Loucy (cell line): Measurements from ENCODE around the gene C12orf43.

ENCODE experiments used
- H2AFZ ChIP-seq: fragments of 200-600 bp; sonication (generic); 2 replicates; pipeline ENCODE4 v1.6.0; 2016; ENCODE audit warnings: antibody characterized with exemption, mild to moderate bottlenecking, low read length, moderate library complexity
- H3F3A ChIP-seq: fragments of 200-600 bp; 2 replicates; pipeline ENCODE4 v1.6.0; 2016; ENCODE audit warnings: antibody characterized with exemption, low read depth, mild to moderate bottlenecking
- H3K27me3 ChIP-seq: fragments of 200-600 bp; sonication (generic); 2 replicates; pipeline ENCODE4 v1.6.1; 2014; ENCODE audit warnings: low read length, mild to moderate bottlenecking; ENCODE audit not compliant: insufficient read depth, poor library complexity, severe bottlenecking
- H3K36me3 ChIP-seq: fragments of 200-600 bp; sonication (generic); 2 replicates; pipeline ENCODE4 v1.6.1; 2016; ENCODE audit warnings: low read length; ENCODE audit not compliant: insufficient read depth
- H3K4me1 ChIP-seq: fragments of 200-600 bp; sonication (generic); 2 replicates; pipeline ENCODE4 v1.5.1; 2014; ENCODE audit warnings: low read length, mild to moderate bottlenecking; ENCODE audit not compliant: insufficient read depth, poor library complexity, severe bottlenecking
- H3K4me2 ChIP-seq: fragments of 200-600 bp; sonication (generic); 2 replicates; pipeline ENCODE4 v1.6.0; 2014; ENCODE audit warnings: antibody characterized with exemption, low read length, low read depth, mild to moderate bottlenecking; ENCODE audit not compliant: poor library complexity, severe bottlenecking
- H3K4me3 ChIP-seq: fragments of 200-600 bp; sonication (generic); 2 replicates; pipeline ENCODE4 v1.5.1; 2014; ENCODE audit warnings: low read length, mild to moderate bottlenecking, mixed read lengths; ENCODE audit not compliant: poor library complexity, severe bottlenecking
- H3K79me2 ChIP-seq: fragments of 200-600 bp; sonication (generic); 2 replicates; pipeline ENCODE4 v1.6.1; 2014; ENCODE audit warnings: low read length; ENCODE audit not compliant: insufficient read depth
- H3K9ac ChIP-seq: fragments of 200-600 bp; sonication (generic); 2 replicates; pipeline ENCODE4 v1.6.0; 2014; ENCODE audit warnings: mild to moderate bottlenecking, low read depth, low read length, moderate library complexity; ENCODE audit not compliant: poor library complexity, severe bottlenecking
- H3K9me2 ChIP-seq: fragments of 200-600 bp; sonication (generic); replicated peaks from 2 replicates; pipeline ENCODE4 v1.6.1; 2016; ENCODE audit warnings: low read depth, low read length, mixed read lengths
- H3K9me3 ChIP-seq: fragments of 200-600 bp; sonication (generic); 2 replicates; pipeline ENCODE4 v1.6.1; 2014; ENCODE audit warnings: mild to moderate bottlenecking, antibody characterized with exemption, low read length, low read depth; ENCODE audit not compliant: insufficient read depth
- H4K20me1 ChIP-seq: fragments of 200-600 bp; sonication (generic); 2 replicates; pipeline ENCODE4 v1.6.0; 2014; ENCODE audit warnings: antibody characterized with exemption, low read length, mild to moderate bottlenecking; ENCODE audit not compliant: insufficient read depth, poor library complexity, severe bottlenecking
- EZH2phosphoT487 ChIP-seq: fragments of 200-600 bp; IDR thresholded peaks from 2 replicates; pipeline ENCODE4 v1.6.1; 2018; ENCODE audit warnings: antibody characterized with exemption, mild to moderate bottlenecking, moderate library complexity, borderline replicate concordance
- TF ChIP-seq, protein P1 (sequence below): fragments of 200-600 bp; sonication (generic); conservative IDR thresholded peaks from 2 replicates; pipeline ENCODE4 v1.5.1; 2014; ENCODE audit warnings: mild to moderate bottlenecking, antibody characterized with exemption, low read length

Gene C12orf43

GRCh38 chr12:120950807-120951206 lies 65.5 kb downstream of the C12orf43 start:
- no peaks in the 10 kb centered on the region for H3K9me3 ChIP-seq
- no peaks in the 10 kb centered on the region for H3K9me2 ChIP-seq
- no peaks in the 10 kb centered on the region for H3K36me3 ChIP-seq
- H2AFZ ChIP-seq = no peak overlapping the region; the same call in 1 of the 2 replicates
- H4K20me1 ChIP-seq = no peaks in the 10 kb centered on the region
- H3K79me2 ChIP-seq = no peaks in the 10 kb centered on the region
- H3K4me1 ChIP-seq = no peaks in the 10 kb centered on the region
- H3K27me3 ChIP-seq = no peaks in the 10 kb centered on the region
- H3K4me2 ChIP-seq = no peak overlapping the region
- TF ChIP-seq, protein P1, sequence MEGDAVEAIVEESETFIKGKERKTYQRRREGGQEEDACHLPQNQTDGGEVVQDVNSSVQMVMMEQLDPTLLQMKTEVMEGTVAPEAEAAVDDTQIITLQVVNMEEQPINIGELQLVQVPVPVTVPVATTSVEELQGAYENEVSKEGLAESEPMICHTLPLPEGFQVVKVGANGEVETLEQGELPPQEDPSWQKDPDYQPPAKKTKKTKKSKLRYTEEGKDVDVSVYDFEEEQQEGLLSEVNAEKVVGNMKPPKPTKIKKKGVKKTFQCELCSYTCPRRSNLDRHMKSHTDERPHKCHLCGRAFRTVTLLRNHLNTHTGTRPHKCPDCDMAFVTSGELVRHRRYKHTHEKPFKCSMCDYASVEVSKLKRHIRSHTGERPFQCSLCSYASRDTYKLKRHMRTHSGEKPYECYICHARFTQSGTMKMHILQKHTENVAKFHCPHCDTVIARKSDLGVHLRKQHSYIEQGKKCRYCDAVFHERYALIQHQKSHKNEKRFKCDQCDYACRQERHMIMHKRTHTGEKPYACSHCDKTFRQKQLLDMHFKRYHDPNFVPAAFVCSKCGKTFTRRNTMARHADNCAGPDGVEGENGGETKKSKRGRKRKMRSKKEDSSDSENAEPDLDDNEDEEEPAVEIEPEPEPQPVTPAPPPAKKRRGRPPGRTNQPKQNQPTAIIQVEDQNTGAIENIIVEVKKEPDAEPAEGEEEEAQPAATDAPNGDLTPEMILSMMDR = no peak
- TF ChIP-seq EZH2phosphoT487 = no peak
- H3F3A ChIP-seq = no peaks in the 10 kb centered on the region
- H3K9ac ChIP-seq = no peak overlapping the region
- no peak overlapping the region for H3K4me3 ChIP-seq
